ENCODE data around the gene NUCKS1. TPM values are rescaled to one million over a fixed set of nuclear protein-coding genes. Genes with fewer than 3 reads are reported as not detected.

The NUCKS1 gene
- total and polyA plus RNA-seq, 2 of the 13 experiments (the other 11 are each of a cell fraction or from before 2014, with no cell fraction given) = 35.5 to 117 TPM

GRCh38 chr1:205748403-205749233, 1.4 kb downstream of the NUCKS1 start (continued):
- TF ChIP-seq PHF8 (CRISPR knock-in tag; IDR thresholded peaks at IDR 0.05) (peak; percentile 47), ZNF724P (CRISPR knock-in tag; IDR thresholded peaks at IDR 0.05; ENCODE audit: borderline replicate concordance) (0 out of 2 replicates have a peak, but pooled peaks have one; percentile 5), RFXANK (CRISPR knock-in tag; IDR thresholded peaks at IDR 0.05) (no peak), HNRNPH1 (optimal IDR thresholded peaks at IDR 0.05; ENCODE audit: low read depth, low read length) (no peak), MLX (CRISPR knock-in tag; IDR thresholded peaks at IDR 0.05) (0 out of 2 replicates have a peak, but pooled peaks have one; percentile 1), SIN3A (IDR thresholded peaks at IDR 0.05; ENCODE audit: borderline replicate concordance, low read depth, low read length) (peak; percentile 10; the same call in 1 of the 2 replicates), CHD2 (IDR thresholded peaks at IDR 0.05; ENCODE audit: low read depth, low read length) (peak; percentile 86), ZHX1 (CRISPR knock-in tag; IDR thresholded peaks at IDR 0.05; ENCODE audit: low read depth) (0 out of 2 replicates have a peak, but pooled peaks have one; percentile 3), ZFP36L1 (CRISPR knock-in tag; IDR thresholded peaks at IDR 0.05) (no peak), ZBTB39 (CRISPR knock-in tag; IDR thresholded peaks at IDR 0.05) (no peak), ZNF281 (CRISPR knock-in tag; IDR thresholded peaks at IDR 0.05; ENCODE audit: borderline replicate concordance) (no peak), KLF6 (CRISPR knock-in tag; IDR thresholded peaks at IDR 0.05) (peak; percentile 57; the same call in 1 of the 2 replicates), ZNF335 (CRISPR knock-in tag; IDR thresholded peaks at IDR 0.05) (0 out of 2 replicates have a peak, but pooled peaks have one; percentile 15), MTF2 (CRISPR knock-in tag; IDR thresholded peaks at IDR 0.05; ENCODE audit: borderline replicate concordance) (0 out of 2 replicates have a peak, but pooled peaks have one; percentile 20), CREB1 (IDR thresholded peaks at IDR 0.05) (no peak), CREB1 (CRISPR knock-in tag; IDR thresholded peaks at IDR 0.05) (0 out of 2 replicates have a peak, but pooled peaks have one; percentile 35), HMGXB4 (CRISPR knock-in tag; IDR thresholded peaks at IDR 0.05; ENCODE audit: borderline replicate concordance in 1 of 2, low read depth in 1 of 2) (peak in 1 of 2 experiments; percentile 34; a peak in 1 of 4 replicates), TEAD3 (CRISPR knock-in tag; optimal IDR thresholded peaks at IDR 0.05; ENCODE audit: borderline replicate concordance) (peak; percentile 15), ELF3 (CRISPR knock-in tag; IDR thresholded peaks at IDR 0.05) (no peak)

Data from HepG2 (cell line).